Endodermal cell (in vitro differentiated cells): ENCODE data around the gene ATG2B. TPM values are rescaled to one million over a fixed set of nuclear protein-coding genes. Genes with fewer than 3 reads are reported as not detected.

Source experiments
- DNase-seq: peaks from one replicate; pipeline ENCODE4 v3.0.0-alpha.2; 2017
- H3K27ac ChIP-seq: 2 replicates; pipeline ENCODE4 v1.5.1; 2013; ENCODE audit warnings: mild to moderate bottlenecking, low read depth, low read length, moderate library complexity
- H3K27me3 ChIP-seq: 2 replicates; pipeline ENCODE4 v1.6.1; 2013; ENCODE audit warnings: mild to moderate bottlenecking, low read length, moderate library complexity; ENCODE audit not compliant: insufficient read depth, control insufficient read depth, poor library complexity, severe bottlenecking
- H3K36me3 ChIP-seq: 2 replicates; pipeline ENCODE4 v1.7.0; 2013; ENCODE audit warnings: mild to moderate bottlenecking, low read length, moderate library complexity; ENCODE audit not compliant: control insufficient read depth, insufficient read depth
- H3K4me1 ChIP-seq: one replicate; pipeline ENCODE4 v1.7.0; 2013; ENCODE audit warnings: low read length; ENCODE audit not compliant: control insufficient read depth, insufficient read depth
- H3K4me3 ChIP-seq: 2 replicates; pipeline ENCODE4 v1.5.1; 2013; ENCODE audit warnings: mild to moderate bottlenecking, low read length, moderate library complexity
- H3K9ac ChIP-seq: 2 replicates; pipeline ENCODE4 v1.6.1; 2013; ENCODE audit warnings: mild to moderate bottlenecking, low read length, moderate library complexity; ENCODE audit not compliant: poor library complexity, severe bottlenecking; ENCODE audit errors: extremely low read depth
- H3K9me3 ChIP-seq: 2 replicates; pipeline ENCODE4 v1.6.1; 2013; ENCODE audit warnings: mild to moderate bottlenecking, low read length, moderate library complexity; ENCODE audit not compliant: control insufficient read depth
- H3K27ac Mint-ChIP-seq: 2 replicates; pipeline ENCODE4 v1.8.0; 2020; ENCODE audit warnings: mixed read lengths
- H3K27me3 Mint-ChIP-seq: 2 replicates; pipeline ENCODE4 v1.8.0; 2021; ENCODE audit warnings: mild to moderate bottlenecking, mixed read lengths; ENCODE audit not compliant: insufficient read depth
- H3K36me3 Mint-ChIP-seq: 2 replicates; pipeline ENCODE4 v1.8.0; 2020; ENCODE audit warnings: low read depth, mixed read lengths
- H3K4me1 Mint-ChIP-seq: 2 replicates; pipeline ENCODE4 v1.8.0; 2020; ENCODE audit warnings: mixed read lengths
- H3K4me3 Mint-ChIP-seq: 2 replicates; pipeline ENCODE4 v1.8.0; 2020; ENCODE audit warnings: mild to moderate bottlenecking, moderate library complexity, mixed read lengths
- H3K9me3 Mint-ChIP-seq: 2 replicates; pipeline ENCODE4 v1.8.0; 2020; ENCODE audit warnings: mild to moderate bottlenecking, mixed read lengths
- WGBS, 2 experiments: methylation state at CpG; one replicate each; pipeline versions ENCODE4 v1.1.5 to v1.1.7; 2013; ENCODE audit warnings: missing lambda C conversion rate in 2 of 2, mixed read lengths in 1 of 2; ENCODE audit not compliant: insufficient coverage in 1 of 2, insufficient read length in 1 of 2; 5-methylcytosine and 5-hydroxymethylcytosine counted together
- total RNA-seq, 2 donors: library from RNA; stranded (reverse); fragmentation: NEBNext Ultra II Directional in 1 of 2; extraction: Animal tissue kit (Norgen Biotek cat#: 25700) in 1 of 2; gene quantifications; 2 replicates in 1 of 2; 3 replicates in 1 of 2; pipeline ENCODE4 v1.2.1, GENCODE V29; 2021
- TF ChIP-seq, protein P1 (sequence below): fragments of 200-600 bp; sonication (generic); conservative IDR thresholded peaks from 2 replicates; pipeline ENCODE4 v1.5.0; 2021; ENCODE audit warnings: antibody characterized with exemption, mild to moderate bottlenecking

Gene ATG2B
- total RNA-seq, 2 donors from 2014 or later: 9.7 to 14.1 TPM

DNA sequence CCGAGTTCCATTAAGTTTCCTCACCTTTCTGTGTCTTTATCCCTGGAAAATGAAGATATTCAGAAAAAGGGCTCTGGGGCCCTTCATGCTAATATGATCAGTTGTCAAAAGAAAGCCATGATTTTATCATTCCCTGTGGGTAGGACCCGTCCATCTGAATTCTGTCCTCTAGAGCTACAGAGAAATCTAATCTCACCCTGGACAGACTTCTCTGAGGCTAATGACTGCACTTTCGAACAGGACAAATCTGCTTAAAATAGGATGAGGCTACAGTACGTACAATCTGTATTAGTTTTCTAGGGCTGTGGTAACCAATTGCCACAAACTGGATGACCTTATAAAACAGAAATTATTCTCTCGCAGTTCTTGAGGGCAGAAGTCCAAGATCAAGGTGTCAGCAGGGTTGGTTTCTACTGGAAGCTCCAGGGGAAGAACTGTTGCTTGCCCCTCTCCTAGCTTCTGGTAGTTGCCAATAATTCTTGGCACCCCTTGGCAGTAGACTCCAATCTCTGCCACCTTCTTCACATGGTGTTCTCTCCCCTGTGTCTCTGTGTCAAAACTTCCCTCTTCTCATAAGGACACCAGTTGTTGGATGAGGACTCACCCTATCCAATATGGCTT is 30.0 kb upstream of the ATG2B start:
- Histone ChIP-seq H3K36me3 (peaks cover 4% of the 10 kb centered on the region), H3K27me3 (peaks cover 24% of the 10 kb centered on the region), H3K9ac (no peak overlapping the region), H3K27ac (no peak overlapping the region), H3K9me3 (no peaks in the 10 kb centered on the region), H3K4me3 (no peak overlapping the region), H3K4me1 (no peaks in the 10 kb centered on the region)
- Mint-ChIP-seq H3K27ac (no peak overlapping the region), H3K27me3 (peaks cover 41% of the 10 kb centered on the region), H3K4me3 (peak overlapping the region; percentile 69), H3K4me1 (no peaks in the 10 kb centered on the region), H3K36me3 (no peaks in the 10 kb centered on the region), H3K9me3 (no peaks in the 10 kb centered on the region)
- TF ChIP-seq, protein P1, sequence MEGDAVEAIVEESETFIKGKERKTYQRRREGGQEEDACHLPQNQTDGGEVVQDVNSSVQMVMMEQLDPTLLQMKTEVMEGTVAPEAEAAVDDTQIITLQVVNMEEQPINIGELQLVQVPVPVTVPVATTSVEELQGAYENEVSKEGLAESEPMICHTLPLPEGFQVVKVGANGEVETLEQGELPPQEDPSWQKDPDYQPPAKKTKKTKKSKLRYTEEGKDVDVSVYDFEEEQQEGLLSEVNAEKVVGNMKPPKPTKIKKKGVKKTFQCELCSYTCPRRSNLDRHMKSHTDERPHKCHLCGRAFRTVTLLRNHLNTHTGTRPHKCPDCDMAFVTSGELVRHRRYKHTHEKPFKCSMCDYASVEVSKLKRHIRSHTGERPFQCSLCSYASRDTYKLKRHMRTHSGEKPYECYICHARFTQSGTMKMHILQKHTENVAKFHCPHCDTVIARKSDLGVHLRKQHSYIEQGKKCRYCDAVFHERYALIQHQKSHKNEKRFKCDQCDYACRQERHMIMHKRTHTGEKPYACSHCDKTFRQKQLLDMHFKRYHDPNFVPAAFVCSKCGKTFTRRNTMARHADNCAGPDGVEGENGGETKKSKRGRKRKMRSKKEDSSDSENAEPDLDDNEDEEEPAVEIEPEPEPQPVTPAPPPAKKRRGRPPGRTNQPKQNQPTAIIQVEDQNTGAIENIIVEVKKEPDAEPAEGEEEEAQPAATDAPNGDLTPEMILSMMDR: no peak
- WGBS, 2 experiments: 91 to 95% methylated on average over 4 to 5 of the region's 5 CpGs
- no peak for DNase-seq

DNA sequence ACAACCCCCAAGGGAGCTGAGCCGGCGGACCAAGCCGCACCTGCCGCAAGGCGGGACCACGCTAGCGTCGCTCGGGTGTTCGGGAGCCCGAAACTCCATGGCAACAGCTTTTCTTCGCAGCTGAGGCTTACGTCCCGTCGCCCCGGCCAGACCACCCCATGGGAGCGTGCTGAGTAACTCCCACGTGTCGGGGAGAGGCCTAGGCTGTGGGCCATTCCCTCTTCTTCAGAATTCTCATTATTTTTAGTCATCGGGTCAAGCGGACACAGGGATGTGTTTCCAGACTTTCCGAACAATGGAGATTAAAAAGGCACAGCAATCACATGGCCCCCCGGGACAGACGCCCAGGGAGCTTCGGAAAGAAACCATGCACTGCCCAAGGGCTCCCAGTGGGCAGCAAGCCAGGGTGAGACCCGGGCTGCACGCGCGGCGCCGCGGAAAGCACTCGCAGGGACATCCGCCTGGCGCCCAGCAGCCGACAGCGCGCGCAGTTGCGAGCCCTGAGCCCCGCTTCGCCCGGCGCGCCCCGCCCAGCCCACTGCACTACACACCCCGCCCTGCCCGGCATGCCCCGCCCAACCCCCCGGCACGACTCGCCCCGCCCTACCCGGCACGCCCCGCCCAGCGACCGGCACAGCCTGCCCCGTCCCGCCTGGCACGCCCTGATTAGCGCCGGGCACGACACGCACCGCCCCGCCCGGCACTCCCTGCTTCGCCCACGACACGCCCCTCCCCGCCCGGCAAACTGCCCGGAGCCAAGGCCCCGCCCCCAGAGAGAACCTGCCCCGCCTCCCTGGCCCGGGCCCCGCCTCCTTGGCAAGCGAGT is 28.4 kb upstream of the ATG2B start:
- Mint-ChIP-seq H3K4me3 (peak overlapping the region; percentile 69), H3K9me3 (no peaks in the 10 kb centered on the region), H3K4me1 (no peaks in the 10 kb centered on the region), H3K27me3 (peaks cover 41% of the 10 kb centered on the region), H3K27ac (no peak overlapping the region), H3K36me3 (peaks cover 4% of the 10 kb centered on the region)
- DNase-seq: peak; percentile 100
- 0 to 1% methylated on average over 15 to 76 of the region's 79 CpGs for WGBS, 2 experiments
- Histone ChIP-seq H3K36me3 (peaks cover 10% of the 10 kb centered on the region), H3K9ac (peak overlapping the region; percentile 67), H3K9me3 (no peaks in the 10 kb centered on the region), H3K4me1 (no peaks in the 10 kb centered on the region), H3K4me3 (peak overlapping the region; percentile 92), H3K27me3 (peaks cover 24% of the 10 kb centered on the region), H3K27ac (peak overlapping the region; percentile 70)
- TF ChIP-seq, protein P1: no peak

DNA sequence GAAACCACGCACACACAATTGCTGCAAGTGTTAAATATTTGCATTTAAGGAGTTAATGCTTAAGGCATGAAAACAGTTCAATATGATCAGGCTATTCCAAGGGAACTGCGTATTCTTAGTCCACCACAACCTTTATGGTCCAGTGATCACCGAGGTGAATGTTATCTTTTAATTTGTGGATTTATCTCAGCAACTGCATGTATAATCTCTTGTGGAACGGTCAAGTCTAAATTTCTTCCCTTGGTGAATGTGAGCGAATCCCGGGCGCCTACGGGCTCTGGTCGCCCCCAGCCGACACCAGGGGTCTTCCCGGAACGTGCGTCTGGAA is 27.8 kb upstream of the ATG2B start:
- H3K27ac Mint-ChIP-seq: no peak overlapping the region
- H3K27me3 Mint-ChIP-seq: peaks cover 41% of the 10 kb centered on the region
- peaks cover 14% of the 10 kb centered on the region for H3K36me3 ChIP-seq
- H3K27me3 ChIP-seq: peaks cover 24% of the 10 kb centered on the region
- H3K9me3 ChIP-seq: no peaks in the 10 kb centered on the region
- WGBS, 2 experiments: 15 to 18% methylated on average over 4 to 13 of the region's 13 CpGs
- TF ChIP-seq, protein P1: no peak
- no peaks in the 10 kb centered on the region for H3K9me3 Mint-ChIP-seq
- H3K9ac ChIP-seq: peak overlapping the region; percentile 67
- H3K4me1 Mint-ChIP-seq: no peaks in the 10 kb centered on the region
- DNase-seq: no peak
- peak overlapping the region; percentile 92 for H3K4me3 ChIP-seq
- no peak overlapping the region for H3K27ac ChIP-seq
- H3K36me3 Mint-ChIP-seq: peaks cover 4% of the 10 kb centered on the region
- H3K4me3 Mint-ChIP-seq: peak overlapping the region; percentile 69
- H3K4me1 ChIP-seq: no peaks in the 10 kb centered on the region
